OCI-LY1 (cell line): Measurements from ENCODE around the gene ADAMTS6.

Source experiments
- EZH2 ChIP-seq: fragments of 200-600 bp; sonication (generic), shearing (Covaris generic); IDR thresholded peaks from 2 replicates; pipeline ENCODE4 v1.8.0; 2017; ENCODE audit warnings: borderline replicate concordance, mixed run types, mild to moderate bottlenecking, antibody characterized with exemption, low read length, moderate library complexity, mixed read lengths
- TF ChIP-seq, protein P1 (sequence below): fragments of 200-600 bp; sonication (generic), shearing (Covaris generic); IDR thresholded peaks from 2 replicates; pipeline ENCODE4 v1.5.1; 2017; ENCODE audit warnings: mild to moderate bottlenecking, antibody characterized with exemption, low read length, moderate library complexity, mixed read lengths

DNA sequence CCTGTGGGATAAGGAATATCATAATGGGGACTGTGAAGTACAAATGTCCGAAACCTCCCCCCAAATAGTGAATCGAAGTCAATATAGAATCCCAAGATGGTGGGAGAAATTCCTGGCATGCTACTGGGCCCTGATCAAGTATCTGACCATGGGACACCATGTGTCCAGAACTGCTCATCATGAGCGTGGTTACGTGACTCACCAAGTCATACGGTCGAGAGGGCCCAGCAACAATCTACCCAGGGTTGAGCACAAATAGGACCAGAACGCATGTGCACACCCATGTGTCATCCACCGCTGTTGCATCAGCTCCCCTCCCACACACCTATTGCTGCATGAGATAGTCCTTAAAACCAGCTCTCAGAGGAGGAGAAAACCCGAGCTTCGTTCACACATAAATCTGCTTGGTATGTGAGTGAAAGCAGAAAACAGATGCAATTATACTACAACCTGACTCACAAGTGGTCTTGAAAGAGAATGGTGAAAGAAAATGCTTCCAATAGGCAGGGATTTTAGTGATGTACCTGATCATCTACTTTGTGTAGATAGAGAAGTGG, 359.8 kb downstream of the ADAMTS6 start:
- TF ChIP-seq, protein P1, sequence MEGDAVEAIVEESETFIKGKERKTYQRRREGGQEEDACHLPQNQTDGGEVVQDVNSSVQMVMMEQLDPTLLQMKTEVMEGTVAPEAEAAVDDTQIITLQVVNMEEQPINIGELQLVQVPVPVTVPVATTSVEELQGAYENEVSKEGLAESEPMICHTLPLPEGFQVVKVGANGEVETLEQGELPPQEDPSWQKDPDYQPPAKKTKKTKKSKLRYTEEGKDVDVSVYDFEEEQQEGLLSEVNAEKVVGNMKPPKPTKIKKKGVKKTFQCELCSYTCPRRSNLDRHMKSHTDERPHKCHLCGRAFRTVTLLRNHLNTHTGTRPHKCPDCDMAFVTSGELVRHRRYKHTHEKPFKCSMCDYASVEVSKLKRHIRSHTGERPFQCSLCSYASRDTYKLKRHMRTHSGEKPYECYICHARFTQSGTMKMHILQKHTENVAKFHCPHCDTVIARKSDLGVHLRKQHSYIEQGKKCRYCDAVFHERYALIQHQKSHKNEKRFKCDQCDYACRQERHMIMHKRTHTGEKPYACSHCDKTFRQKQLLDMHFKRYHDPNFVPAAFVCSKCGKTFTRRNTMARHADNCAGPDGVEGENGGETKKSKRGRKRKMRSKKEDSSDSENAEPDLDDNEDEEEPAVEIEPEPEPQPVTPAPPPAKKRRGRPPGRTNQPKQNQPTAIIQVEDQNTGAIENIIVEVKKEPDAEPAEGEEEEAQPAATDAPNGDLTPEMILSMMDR, result no peak
- no peak for TF ChIP-seq EZH2
